ENCODE measurements around the gene ACTN1.
A peak's percentile ranks its signal among the peaks of the same experiment; 100 is the strongest.

ACTN1 gene

GRCh38 chr14:68986926-68987652 is 8.0 kb upstream of the ACTN1 start:
- peak; percentile 22 for DNase-seq (ENCODE audit: low read depth)

DNA sequence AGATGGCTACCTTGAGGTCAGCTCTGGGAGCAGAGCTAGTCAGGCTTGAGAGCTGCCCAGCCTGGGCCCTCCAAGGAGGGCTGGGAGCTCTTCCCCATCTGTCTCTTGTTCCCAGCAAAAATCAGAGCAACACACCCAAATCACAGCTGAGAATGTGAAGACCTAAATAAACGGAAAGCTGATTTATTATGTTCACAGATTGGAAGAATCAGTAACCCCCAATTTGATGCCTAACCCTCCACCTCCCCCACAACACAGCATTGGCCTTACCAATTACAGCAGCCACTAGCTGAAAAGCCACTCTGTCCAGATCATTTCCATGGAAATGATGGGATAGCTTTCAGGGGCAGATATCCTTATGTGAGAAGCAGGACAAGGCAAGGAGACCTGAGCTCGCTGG is 7.1 kb upstream of the ACTN1 start:
- DNase-seq (ENCODE audit: low read depth) = no peak

DNA sequence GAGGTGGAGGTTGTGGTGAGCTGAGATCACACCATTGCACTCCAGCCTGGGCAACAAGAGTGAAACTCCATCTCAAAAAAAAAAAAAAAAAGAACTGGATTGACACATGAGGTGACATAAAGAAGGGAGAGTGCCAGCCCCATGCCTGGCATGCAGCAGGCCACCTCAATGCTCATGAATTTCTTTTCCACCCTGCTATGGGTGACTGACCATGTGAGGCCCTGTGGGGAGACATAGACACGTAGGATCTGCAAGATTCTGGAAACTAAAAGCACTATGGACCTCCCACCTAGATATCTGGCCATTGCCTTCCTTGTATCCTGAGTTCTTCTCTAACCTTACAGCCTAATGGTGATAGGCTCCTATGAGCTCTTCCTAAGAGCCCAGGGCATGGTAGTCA is 5.6 kb upstream of the ACTN1 start:
- DNase-seq (ENCODE audit: low read depth) = no peak

GRCh38 chr14:68983191-68983590 is 4.1 kb upstream of the ACTN1 start:
- DNase-seq (ENCODE audit: low read depth) = peak; percentile 44

DNA sequence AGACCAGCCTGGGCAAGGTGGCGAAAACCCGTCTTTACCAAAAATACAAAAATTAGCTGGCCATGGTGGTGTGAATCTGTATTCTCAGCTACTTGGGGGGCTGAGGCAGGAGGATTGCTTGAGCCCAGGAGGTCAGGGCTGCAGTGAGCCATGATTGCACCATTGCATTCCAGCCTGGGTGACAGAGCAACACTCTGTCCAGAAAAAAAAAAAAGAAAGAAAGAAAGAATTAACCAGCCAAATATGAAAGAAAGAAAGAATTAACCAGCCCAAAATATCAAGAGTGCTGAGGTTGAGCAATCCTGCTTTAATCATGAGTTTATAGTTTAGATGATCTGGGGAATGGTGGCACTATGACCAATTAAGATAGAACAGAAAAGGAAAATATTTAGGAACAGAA is 3.5 kb upstream of the ACTN1 start:
- peak; percentile 81 for DNase-seq (ENCODE audit: low read depth)

GRCh38 chr14:68981539-68981976 is 2.5 kb upstream of the ACTN1 start:
- peak; percentile 94 for DNase-seq (ENCODE audit: low read depth)

GRCh38 chr14:68981139-68981538 is 2.0 kb upstream of the ACTN1 start:
- DNase-seq (ENCODE audit: low read depth) = no peak

GRCh38 chr14:68979722-68980451 is 785 bp upstream of the ACTN1 start:
- peak; percentile 85 for DNase-seq (ENCODE audit: low read depth)

DNA sequence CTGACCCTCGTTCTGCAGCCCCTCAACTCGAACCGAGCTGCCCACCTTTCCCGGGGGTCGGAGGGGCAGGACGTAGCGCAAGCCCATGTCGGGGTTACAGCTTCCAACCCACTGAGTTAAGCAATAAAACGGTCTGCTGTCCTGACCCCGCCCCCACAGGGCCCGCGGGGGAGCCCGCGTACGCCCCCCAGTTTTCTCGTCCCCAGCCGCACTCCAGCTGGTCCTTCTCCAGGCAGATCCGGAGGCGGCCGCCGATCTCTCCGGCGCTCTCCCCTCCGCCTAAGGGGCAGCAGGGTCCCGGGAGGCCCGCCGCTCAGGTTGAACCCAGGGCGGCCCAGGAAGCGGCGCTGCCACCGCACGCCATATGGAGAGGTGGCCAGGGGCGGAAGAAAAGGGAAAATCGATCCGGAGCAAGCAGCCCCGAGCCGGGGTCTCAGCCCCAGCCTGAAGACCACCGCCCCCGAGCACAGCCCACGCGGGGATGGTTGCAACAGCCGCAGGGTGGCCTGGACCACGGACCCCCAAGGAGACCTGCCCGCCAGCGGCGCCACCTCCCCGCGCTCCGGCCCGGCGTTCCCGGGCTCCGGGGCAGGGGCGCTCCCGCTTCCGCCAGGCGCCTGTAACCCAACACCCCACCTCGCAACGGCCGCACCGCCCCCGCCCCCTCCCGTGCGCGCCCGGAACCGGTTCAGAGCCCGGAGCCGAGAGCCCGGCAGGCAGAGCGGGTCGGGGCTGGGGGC is 760 bp downstream of the ACTN1 start:
- peak; percentile 64 for DNase-seq (ENCODE audit: low read depth)

DNA sequence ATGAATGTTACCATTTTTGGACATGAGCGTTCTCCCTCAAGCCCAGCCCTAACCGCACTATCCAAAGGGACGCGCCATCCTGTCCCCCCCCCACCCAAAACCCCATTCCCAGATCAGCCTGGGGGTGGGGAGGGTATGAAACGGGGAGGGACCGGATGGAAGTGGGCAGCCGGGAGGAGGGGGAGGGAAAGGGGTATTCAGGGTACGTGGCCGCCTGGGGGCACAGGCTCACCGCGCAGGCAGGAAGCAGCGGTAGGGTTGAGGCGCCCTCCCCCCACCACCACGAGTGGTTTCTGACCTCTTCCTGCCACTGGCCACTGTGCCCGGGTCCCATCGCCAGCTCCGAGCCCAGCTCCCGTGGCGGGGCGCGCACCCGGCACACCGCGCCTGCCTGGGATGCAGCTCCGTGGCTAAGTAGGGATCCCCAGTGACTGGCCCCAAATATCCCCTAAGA is 1.4 kb downstream of the ACTN1 start:
- DNase-seq (ENCODE audit: low read depth) = peak; percentile 99

DNA sequence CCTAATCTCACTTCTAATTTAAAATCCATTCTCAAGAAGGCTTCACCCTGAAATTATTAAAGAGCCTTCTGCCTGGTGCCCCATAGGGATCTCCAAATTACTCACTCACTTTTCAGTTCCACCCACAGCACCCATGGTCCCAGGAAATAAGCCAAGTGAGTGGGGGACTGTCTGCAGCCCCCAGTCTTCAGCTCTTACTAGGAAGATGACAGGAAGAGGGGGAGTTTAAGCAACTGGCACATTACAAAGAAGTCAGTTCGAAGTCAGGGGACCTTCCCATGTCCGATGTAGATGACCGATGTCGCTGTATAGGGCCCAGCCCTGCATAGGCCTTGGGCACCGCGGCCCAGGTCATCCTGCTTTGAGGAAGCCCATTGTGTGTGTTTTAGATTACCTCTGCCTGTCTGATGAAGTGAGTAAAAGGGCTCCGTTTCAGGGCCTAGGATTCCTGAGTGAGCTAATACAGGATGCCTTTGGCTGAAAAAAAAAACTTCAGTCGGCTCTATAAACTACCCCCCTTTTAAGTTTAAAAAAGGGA is 1.9 kb downstream of the ACTN1 start:
- no peak for DNase-seq (ENCODE audit: low read depth)

DNA sequence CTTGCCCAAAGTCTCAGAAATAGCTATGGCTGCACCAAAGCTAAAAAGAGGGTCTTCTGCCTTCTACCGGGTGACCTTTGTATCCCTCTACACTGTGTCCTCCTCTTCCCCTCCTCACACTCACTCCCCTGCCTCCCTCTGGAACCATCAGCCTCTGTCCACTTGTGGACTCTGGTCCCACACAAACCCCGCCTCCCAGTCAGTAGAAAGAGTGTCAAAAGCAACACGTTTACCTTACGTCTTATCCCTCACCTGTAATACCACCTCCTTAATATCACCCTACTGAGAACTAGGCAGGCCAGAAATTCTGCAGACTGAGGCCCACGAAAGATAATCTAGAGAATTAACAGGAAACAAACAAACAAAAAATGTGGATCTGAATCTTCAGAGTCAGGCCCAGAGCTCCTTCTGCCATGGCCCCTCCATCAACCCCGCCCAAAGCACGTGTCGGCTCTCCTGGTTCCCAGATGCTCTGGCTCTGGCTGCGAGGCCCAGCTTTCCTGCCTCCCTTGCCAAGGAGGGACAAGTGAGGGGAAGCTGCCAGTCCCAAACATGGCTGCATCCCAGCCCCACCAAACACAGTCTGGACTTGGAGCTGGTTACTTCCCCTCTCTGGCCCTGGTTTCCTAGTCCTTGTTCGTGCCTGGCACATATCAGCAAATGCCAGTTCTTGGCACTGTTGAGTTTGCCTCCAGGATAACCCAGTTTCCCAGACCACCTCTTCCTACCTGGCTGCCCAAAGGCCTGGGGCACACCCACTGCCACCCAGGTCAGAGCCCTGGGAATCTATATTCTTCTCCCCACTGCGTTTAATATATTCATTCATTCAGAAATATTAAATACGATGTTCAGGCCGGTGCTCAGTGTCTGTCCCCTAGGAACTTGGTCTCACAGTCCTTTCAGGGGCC is 2.7 kb downstream of the ACTN1 start:
- peak; percentile 67 for DNase-seq (ENCODE audit: low read depth)

GRCh38 chr14:68975667-68976066 is 3.4 kb downstream of the ACTN1 start:
- DNase-seq (ENCODE audit: low read depth) = peak; percentile 89

DNA sequence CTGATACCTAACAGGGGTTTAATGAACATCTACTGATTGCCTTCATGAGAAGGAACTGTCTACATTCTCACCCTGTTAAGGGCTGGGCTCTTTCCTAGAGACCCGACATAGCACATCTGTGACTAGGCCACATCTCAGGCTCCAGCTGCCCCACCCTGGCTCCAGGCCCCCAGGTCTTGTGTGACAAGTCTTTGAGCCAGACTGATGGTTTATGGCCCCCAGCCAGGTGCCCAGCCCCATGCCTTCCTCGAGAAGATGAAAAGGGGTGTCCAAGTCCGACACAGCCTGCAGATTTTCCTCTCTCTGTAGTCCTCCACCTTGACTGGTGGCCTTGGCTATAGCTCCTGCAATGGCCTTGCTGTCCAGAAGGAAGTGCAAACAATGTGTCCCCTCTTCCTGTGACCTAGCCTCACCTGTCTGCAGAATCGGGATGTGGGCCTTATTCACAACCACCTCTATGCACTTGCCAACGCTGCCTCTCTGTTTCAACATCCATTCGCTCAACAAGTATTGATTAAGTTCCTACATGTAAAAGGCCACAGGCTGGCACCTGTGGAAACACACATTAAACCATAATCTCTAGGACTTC is 4.2 kb downstream of the ACTN1 start:
- peak; percentile 25 for DNase-seq (ENCODE audit: low read depth)

DNA sequence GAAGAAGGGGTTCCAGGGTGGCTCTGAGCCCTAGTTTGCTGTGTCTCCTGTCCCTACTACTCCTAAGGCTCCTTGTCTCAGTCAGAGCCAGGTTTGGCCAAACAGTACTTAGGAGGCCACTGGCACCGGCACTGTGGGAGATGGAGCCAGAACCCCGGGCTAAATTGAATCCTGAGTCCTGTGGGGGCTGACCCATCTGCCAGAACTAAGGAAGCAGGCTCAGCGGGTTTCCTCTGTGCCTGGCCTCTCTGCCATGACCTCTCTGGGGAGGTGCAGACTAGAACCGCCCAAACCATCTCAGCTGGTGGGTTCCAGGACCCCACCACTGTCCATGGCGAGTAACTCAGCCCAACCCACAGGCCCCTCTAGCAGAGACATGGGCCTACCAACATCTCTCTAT is 5.5 kb downstream of the ACTN1 start:
- DNase-seq (ENCODE audit: low read depth) = peak; percentile 6

- peak; percentile 8 for DNase-seq (ENCODE audit: low read depth)
Observed at GRCh38 chr14:68973219-68973565, 5.9 kb downstream of the ACTN1 start.

GRCh38 chr14:68972507-68973218 is 6.4 kb downstream of the ACTN1 start:
- DNase-seq (ENCODE audit: low read depth) = peak; percentile 48

GRCh38 chr14:68971411-68972035 is 7.6 kb downstream of the ACTN1 start:
- DNase-seq (ENCODE audit: low read depth) = peak; percentile 17

GRCh38 chr14:68970736-68971135 is 8.4 kb downstream of the ACTN1 start:
- peak; percentile 7 for DNase-seq (ENCODE audit: low read depth)

DNA sequence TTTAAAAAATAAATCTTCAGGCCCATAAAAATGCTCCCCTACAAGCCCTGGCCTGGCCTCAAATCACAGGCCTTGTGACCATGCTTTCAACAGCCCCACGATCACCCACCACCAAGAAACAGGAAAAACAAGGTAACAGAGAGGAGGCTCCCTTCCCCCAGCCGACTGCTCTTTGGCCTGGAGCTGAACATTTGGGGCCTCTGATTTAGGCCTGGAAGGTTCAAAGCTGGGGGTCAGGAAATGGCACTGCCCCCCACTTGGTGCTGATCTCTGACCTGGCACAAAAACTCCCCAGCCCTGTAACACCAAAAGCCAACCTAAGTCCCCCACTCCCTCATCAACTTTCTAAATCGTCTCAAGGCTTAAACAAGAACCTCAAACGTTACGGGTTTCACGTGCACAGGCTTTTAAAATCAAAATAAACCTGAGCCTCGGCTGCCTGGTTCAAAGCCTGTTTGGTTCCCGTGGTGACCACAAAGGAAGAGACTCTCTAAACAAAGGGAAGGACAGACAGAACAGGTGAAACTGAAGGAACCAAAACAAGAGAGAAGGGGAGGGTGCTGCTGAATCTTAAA is 9.0 kb downstream of the ACTN1 start:
- peak; percentile 18 for DNase-seq (ENCODE audit: low read depth)
